Tibial nerve (tissue), 3 donors: ENCODE data around the gene NHERF1.

Experiments
- POLR2A ChIP-seq, 2 donors: fragments of 450-650 bp; IDR thresholded peaks; one replicate each; pipeline ENCODE4 v1.6.1; 2017; ENCODE audit warnings: antibody characterized with exemption in 2 of 2, mild to moderate bottlenecking in 2 of 2, moderate library complexity in 2 of 2
- TF ChIP-seq, protein P1 (sequence below), 5 experiments: fragments of 200-600 bp in 3 of 5; fragments of 450-650 bp in 2 of 5; sonication (generic) in 3 of 5; IDR thresholded peaks; one replicate each; pipeline ENCODE4 v1.5.1; 2016 to 2019; ENCODE audit warnings: antibody characterized with exemption in 5 of 5, mild to moderate bottlenecking in 3 of 5, moderate library complexity in 2 of 5

- TF ChIP-seq, protein P1, sequence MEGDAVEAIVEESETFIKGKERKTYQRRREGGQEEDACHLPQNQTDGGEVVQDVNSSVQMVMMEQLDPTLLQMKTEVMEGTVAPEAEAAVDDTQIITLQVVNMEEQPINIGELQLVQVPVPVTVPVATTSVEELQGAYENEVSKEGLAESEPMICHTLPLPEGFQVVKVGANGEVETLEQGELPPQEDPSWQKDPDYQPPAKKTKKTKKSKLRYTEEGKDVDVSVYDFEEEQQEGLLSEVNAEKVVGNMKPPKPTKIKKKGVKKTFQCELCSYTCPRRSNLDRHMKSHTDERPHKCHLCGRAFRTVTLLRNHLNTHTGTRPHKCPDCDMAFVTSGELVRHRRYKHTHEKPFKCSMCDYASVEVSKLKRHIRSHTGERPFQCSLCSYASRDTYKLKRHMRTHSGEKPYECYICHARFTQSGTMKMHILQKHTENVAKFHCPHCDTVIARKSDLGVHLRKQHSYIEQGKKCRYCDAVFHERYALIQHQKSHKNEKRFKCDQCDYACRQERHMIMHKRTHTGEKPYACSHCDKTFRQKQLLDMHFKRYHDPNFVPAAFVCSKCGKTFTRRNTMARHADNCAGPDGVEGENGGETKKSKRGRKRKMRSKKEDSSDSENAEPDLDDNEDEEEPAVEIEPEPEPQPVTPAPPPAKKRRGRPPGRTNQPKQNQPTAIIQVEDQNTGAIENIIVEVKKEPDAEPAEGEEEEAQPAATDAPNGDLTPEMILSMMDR (IDR thresholded peaks at IDR 0.05) = no peak
- TF ChIP-seq POLR2A (IDR thresholded peaks at IDR 0.05) = no peak
Observed at GRCh38 chr17:74806334-74806733, 57.9 kb downstream of the NHERF1 start.
